BJ (cell line): Measurements from ENCODE around the gene TSC2. TPM values are rescaled to one million over a fixed set of nuclear protein-coding genes. Genes with fewer than 3 reads are reported as not detected.
A peak's percentile ranks its signal among the peaks of the same experiment; 100 is the strongest.

Experiments used
- CTCF ChIA-PET: fragments of 350-600 bp; formaldehyde crosslinking; extraction: SDS; loops from one replicate; lab custom pipeline; 2021; ENCODE audit warnings: antibody characterized with exemption, inconsistent platforms; lab: Yijun Ruan, JAX
- POLR2A ChIA-PET: fragments of 300-600 bp; sonication (Branson Sonifier 250); formaldehyde crosslinking; extraction: SDS; loops from one replicate; lab custom pipeline; 2021; ENCODE audit warnings: antibody characterized with exemption; lab: Charles Lee
- DNase-seq: peaks from one replicate; pipeline ENCODE4 v3.0.0-alpha.2; 2011; ENCODE audit warnings: low read depth
- H3K27me3 ChIP-seq: 2 replicates; pipeline ENCODE4 v1.6.0; 2011; ENCODE audit warnings: low read length; ENCODE audit not compliant: control insufficient read depth, insufficient read depth
- H3K36me3 ChIP-seq: 2 replicates; pipeline ENCODE4 v1.5.1; 2011; ENCODE audit warnings: low read length; ENCODE audit not compliant: control insufficient read depth, insufficient read depth
- H3K4me3 ChIP-seq: 2 replicates; pipeline ENCODE4 v1.5.1; 2011; ENCODE audit warnings: low read depth, mild to moderate bottlenecking, control low read depth, low read length
- polyA plus RNA-seq: library from polyadenylated mRNA; depleted of rRNA; stranded (reverse); fragments of >200 nt; gene quantifications from 2 replicates; pipeline ENCODE4 v1.2.3, GENCODE V29; 2011
- TF ChIP-seq, protein P1 (sequence below): IDR thresholded peaks from 2 replicates; pipeline ENCODE4 v1.5.1; 2011; ENCODE audit warnings: low read depth, mild to moderate bottlenecking, control low read depth, inconsistent platforms, low read length, moderate library complexity; ENCODE audit not compliant: insufficient read depth

TSC2 gene
- polyA plus RNA-seq, 1 experiment = 66.3 TPM

DNA sequence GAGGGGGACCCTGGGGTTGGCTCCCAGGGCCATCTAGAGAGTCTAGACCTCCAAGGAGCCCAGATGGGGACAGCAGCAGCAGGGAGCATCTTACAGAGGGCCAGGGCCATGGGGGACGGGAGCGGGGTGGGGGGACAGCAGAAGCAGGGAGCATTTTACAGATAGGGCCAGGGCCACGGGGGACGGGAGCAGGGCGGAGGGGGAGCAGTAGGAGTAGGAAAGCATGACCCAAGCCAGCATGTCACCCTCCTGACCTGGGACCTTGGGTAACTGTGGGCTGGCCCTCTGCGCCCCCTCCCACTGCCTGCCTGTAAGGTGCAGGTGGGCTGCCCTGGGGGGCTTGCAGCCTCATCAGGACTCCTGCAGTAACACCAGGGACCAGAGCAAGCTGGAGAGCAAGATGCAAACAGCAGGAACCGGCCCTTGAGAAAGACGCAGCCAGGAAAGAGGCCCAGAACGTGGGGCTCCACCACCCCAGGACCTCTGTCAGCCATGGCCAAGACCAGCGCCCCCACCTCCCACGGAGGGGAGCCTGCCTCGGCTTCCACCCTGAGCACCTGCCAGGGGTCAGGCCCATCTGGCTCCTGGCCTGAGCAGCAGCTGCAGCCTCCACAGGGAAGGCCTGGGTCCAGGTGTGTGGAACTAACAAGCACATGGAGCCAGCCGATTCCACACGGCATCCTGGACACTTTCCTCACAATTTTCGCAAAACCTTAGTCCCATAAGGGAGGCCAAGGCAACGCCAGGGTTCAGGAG, 40.5 kb upstream of the TSC2 start:
- no peaks in the 10 kb centered on the region for H3K27me3 ChIP-seq
- CTCF ChIA-PET = interaction anchor here (0.9 to 3.8 kb wide), 2 partner anchors 16 to 133 kb away, joined by 6 to 20 read pairs; no protein-coding TSS in a partner anchor
- no peak for DNase-seq
- peak overlapping the region; percentile 77; the same call in 1 of the 2 replicates for H3K4me3 ChIP-seq
- TF ChIP-seq, protein P1, sequence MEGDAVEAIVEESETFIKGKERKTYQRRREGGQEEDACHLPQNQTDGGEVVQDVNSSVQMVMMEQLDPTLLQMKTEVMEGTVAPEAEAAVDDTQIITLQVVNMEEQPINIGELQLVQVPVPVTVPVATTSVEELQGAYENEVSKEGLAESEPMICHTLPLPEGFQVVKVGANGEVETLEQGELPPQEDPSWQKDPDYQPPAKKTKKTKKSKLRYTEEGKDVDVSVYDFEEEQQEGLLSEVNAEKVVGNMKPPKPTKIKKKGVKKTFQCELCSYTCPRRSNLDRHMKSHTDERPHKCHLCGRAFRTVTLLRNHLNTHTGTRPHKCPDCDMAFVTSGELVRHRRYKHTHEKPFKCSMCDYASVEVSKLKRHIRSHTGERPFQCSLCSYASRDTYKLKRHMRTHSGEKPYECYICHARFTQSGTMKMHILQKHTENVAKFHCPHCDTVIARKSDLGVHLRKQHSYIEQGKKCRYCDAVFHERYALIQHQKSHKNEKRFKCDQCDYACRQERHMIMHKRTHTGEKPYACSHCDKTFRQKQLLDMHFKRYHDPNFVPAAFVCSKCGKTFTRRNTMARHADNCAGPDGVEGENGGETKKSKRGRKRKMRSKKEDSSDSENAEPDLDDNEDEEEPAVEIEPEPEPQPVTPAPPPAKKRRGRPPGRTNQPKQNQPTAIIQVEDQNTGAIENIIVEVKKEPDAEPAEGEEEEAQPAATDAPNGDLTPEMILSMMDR = no peak
- POLR2A ChIA-PET = interaction anchor here (0.7 to 2.1 kb wide), 2 partner anchors 43 to 148 kb away, joined by 3 to 7 read pairs; partner anchors contain the start of genes RPS2 and TRAF7
- peaks cover 23% of the 10 kb centered on the region for H3K36me3 ChIP-seq

DNA sequence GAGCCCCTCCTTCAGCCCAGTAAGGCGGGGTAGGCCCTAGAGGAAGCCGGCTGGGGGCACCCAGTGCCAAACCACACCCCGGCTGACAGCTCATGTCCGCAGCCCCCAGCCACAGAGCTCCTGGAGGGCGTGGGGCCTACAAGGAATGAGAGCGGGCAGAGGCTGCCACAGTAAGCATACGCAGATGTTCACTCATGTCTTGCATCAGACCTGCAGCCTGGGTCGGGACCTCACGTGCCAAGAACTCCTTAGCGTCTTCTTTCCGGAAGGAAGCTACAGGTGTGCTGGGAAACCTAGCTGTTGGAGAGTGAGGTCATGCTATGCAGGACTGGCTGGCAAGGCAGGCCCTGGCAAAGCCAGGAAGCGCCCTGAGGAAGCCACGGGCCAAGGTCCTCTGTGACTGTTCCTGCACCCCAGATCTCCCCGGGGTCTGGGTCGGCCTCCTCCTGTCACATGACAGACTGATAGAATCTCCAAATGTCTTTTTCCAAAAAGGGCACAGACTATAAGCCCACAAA, 39.7 kb upstream of the TSC2 start:
- POLR2A ChIA-PET = interaction anchor here (0.7 to 2.1 kb wide), 2 partner anchors 43 to 147 kb away, joined by 3 to 7 read pairs; partner anchors contain the start of genes RPS2 and TRAF7
- no peaks in the 10 kb centered on the region for H3K27me3 ChIP-seq
- peaks cover 16% of the 10 kb centered on the region for H3K36me3 ChIP-seq
- peak overlapping the region; percentile 77 for H3K4me3 ChIP-seq
- TF ChIP-seq, protein P1 = no peak
- CTCF ChIA-PET = interaction anchor here (0.9 to 3.8 kb wide), 2 partner anchors 15 to 132 kb away, joined by 6 to 20 read pairs; no protein-coding TSS in a partner anchor
- DNase-seq = peak; percentile 27

DNA sequence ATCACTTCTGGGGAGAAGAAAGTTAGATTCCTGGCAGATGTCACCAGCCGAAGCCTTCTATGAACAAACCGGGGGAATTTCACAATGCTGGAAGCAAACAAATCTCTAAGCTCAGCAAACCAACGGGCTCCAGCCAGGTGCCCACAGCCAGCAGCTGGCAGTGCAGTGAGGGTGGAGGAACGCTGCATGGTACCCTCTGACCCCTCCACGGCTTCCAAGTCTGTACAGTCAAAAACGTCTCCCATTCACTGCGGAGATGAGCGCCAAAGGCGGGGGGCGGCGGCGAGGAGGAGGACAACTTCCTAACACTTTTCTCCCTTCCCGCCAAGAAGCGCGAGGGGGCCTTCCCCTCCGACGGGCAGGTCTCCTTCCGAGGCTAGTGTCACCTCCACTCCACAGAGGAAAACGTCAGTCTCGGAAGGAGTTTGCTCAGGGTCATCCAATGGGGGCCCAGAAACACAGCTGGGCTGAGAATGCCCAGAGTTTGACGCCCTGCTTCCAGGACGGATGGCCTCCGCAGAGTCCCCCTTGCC, 39.1 kb upstream of the TSC2 start:
- H3K36me3 ChIP-seq = peaks cover 12% of the 10 kb centered on the region
- no peaks in the 10 kb centered on the region for H3K27me3 ChIP-seq
- POLR2A ChIA-PET = interaction anchor here (2.1 kb wide), 1 partner anchor 147 kb away, joined by 7 read pairs; the partner anchor contains the start of gene TRAF7
- H3K4me3 ChIP-seq = peak overlapping the region; percentile 77
- CTCF ChIA-PET = interaction anchor here (0.7 to 3.8 kb wide), 2 partner anchors 14 to 132 kb away, joined by 4 to 20 read pairs; no protein-coding TSS in a partner anchor
- TF ChIP-seq, protein P1 = no peak
- DNase-seq = no peak

DNA sequence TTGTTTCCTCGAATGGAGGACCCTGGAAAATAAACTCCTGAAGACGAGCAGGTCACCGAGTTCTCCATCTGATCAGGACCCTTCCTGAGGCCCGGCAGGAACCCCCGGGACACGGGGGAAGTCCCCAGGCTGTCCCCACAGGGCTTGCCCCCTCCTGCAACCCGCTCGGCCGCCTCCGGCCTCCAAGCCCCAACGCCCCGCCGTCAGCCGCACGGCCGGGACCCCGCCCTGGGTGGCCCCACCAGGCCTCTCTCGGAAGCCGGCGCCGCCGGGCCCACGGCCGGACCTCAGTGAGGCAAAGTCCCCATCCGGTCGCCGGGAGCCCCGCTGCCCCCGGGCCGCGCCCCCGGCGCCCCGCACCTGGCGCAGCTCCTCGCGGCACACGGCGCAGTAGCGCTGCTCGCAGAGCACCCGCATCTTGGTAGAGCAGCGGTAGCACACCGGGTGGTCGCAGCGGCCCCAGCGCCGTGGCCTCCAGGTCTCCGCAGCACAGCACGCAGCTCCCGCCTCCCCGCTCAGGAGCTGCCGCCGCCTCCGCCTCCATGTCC, 38.5 kb upstream of the TSC2 start:
- TF ChIP-seq, protein P1 = no peak
- Histone ChIP-seq H3K4me3 (peak overlapping the region; percentile 77), H3K27me3 (no peaks in the 10 kb centered on the region), H3K36me3 (peaks cover 12% of the 10 kb centered on the region)
- ChIA-PET CTCF (interaction anchor here (0.7 to 3.8 kb wide), 2 partner anchors 14 to 131 kb away, joined by 4 to 20 read pairs; no protein-coding TSS in a partner anchor), POLR2A (interaction anchor here (2.1 kb wide), 1 partner anchor 146 kb away, joined by 7 read pairs; the partner anchor contains the start of gene TRAF7)
- DNase-seq = no peak
